ENCODE measurements around the gene HTRA1.

Gene HTRA1

DNA sequence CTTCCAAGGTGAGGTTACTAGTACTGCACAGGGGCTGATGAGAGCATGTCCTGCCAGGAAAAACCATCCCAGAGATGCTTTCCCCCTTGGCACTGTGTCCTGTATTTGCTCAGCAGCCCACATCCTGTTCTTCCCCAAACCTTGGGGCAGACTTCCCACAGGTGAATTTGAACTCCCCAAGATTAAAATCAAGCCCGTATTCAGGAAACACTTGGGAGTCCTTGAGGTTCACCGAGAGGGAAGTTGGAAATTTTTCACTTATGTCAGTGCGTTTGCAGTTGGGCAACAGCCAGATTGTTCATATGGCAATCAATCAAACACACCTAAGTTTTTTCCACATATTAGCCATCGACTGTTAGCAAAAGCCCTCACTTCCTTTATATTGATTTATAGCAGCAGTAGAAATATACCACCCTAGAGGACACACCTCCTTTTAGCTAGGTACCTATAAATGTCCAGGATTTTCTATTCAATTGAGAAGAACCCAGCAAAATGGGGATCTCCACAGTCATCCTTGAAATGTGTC is 99.0 kb downstream of the HTRA1 start, which contains the start of gene DMBT1:
Gene DMBT1 (plus strand): TSS at position 476 of the 526 bp plus-strand sequence. CDS start 17 bp downstream, at position 493.
- DNase-seq, result no peak

DNA sequence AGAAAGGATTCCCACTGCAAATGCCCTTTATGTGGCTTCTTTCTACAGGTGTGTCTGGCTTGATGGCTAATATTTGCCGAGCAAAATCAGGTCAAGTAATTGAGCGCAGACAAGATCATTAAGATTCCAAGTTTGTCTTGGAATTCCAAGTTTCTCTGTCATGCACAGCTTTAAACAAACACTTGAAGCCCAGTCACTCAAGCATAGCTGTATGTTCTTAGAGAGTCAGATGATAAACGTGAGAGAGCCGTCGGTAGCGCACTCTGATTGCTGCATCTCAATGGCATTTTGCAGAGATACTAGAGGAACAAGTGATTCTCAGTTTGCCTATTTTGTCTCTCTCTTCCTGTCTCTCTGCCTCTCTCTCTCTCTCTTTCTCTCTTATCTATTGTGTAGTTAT is 99.9 kb downstream of the HTRA1 start:
- DNase-seq, result no peak

DNA sequence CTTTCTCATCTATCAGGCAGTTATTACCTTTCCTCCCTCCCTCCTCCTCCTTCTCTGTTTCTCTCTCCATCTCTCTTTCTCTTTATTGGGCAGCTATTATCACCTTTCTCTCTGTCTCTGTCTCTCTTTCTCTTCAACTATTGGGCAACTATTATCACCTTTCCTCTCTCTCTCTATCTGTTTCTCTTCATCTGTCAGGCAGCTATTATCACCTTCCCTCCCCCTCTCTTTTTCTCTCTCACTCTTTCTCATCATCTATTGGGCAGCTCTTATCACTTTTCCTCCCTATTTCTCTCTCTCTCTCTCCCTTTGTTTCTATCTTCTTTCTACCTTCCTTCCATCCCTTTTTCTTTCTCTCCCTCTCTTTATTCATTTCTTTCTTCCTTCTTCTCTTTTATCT is 100.4 kb downstream of the HTRA1 start:
- no peak for DNase-seq

All from fibroblast of skin of right quadriceps (primary cell).